SK-N-SH treated with all-trans-retinoic acid at 6 μM for 48 hours (cell line): ENCODE results near the gene PDE4B.

Experiments
- ATAC-seq: fragments of 200-7000 bp; cut with Tn5 transposase; 3 replicates; pipeline ENCODE4 v1.9.1; 2020; ENCODE audit warnings: mild to moderate bottlenecking, moderate library complexity
- BACH2 ChIP-seq: fragments of 250-450 bp; sonication (Bioruptor Pico); IDR thresholded peaks from 2 replicates; pipeline ENCODE4 v1.9.0; 2021; ENCODE audit warnings: mild to moderate bottlenecking, borderline replicate concordance
- CSDC2 ChIP-seq: fragments of 250-450 bp; sonication (Bioruptor Pico); IDR thresholded peaks from 2 replicates; pipeline ENCODE4 v1.5.0; 2020; ENCODE audit warnings: mild to moderate bottlenecking, moderate library complexity
- ESRRG ChIP-seq: fragments of 250-450 bp; sonication (Bioruptor Pico); IDR thresholded peaks from 2 replicates; pipeline ENCODE4 v1.6.1; 2021; ENCODE audit warnings: mild to moderate bottlenecking
- GLIS3 ChIP-seq: fragments of 250-450 bp; sonication (Bioruptor Pico); IDR thresholded peaks from 2 replicates; pipeline ENCODE4 v1.5.0; 2020; ENCODE audit warnings: mild to moderate bottlenecking, moderate library complexity
- ISL1 ChIP-seq: fragments of 250-450 bp; sonication (Bioruptor Pico); IDR thresholded peaks from 2 replicates; pipeline ENCODE4 v2.1.2; 2022; ENCODE audit warnings: mild to moderate bottlenecking, moderate library complexity
- OSR1 ChIP-seq: fragments of 250-450 bp; sonication (Bioruptor Pico); IDR thresholded peaks from 2 replicates; pipeline ENCODE4 v1.8.0; 2022; ENCODE audit warnings: moderate library complexity, mild to moderate bottlenecking, inconsistent platforms
- PPARA ChIP-seq: fragments of 250-450 bp; sonication (Bioruptor Pico); IDR thresholded peaks from 2 replicates; pipeline ENCODE4 v1.5.0; 2020; ENCODE audit warnings: mild to moderate bottlenecking, borderline replicate concordance
- RARB ChIP-seq: fragments of 250-450 bp; sonication (Bioruptor Pico); IDR thresholded peaks from 2 replicates; pipeline ENCODE4 v1.8.0; 2021; ENCODE audit warnings: mild to moderate bottlenecking, moderate library complexity
- SNAI2 ChIP-seq: fragments of 250-450 bp; sonication (Bioruptor Pico); IDR thresholded peaks from 2 replicates; pipeline ENCODE4 v1.5.0; 2020; ENCODE audit warnings: mild to moderate bottlenecking, moderate library complexity
- TCF4 ChIP-seq: fragments of 250-450 bp; sonication (Bioruptor Pico); IDR thresholded peaks from 2 replicates; pipeline ENCODE4 v1.8.0; 2021; ENCODE audit warnings: mild to moderate bottlenecking, moderate library complexity, borderline replicate concordance
- TOX ChIP-seq: fragments of 250-450 bp; sonication (Bioruptor Pico); IDR thresholded peaks from 2 replicates; pipeline ENCODE4 v1.8.0; 2021; ENCODE audit warnings: mild to moderate bottlenecking, moderate library complexity, borderline replicate concordance
- ZC3H10 ChIP-seq: fragments of 250-450 bp; sonication (Bioruptor Pico); IDR thresholded peaks from 2 replicates; pipeline ENCODE4 v1.5.1; 2021; ENCODE audit warnings: mild to moderate bottlenecking, moderate library complexity
- ZFP3 ChIP-seq: fragments of 250-450 bp; sonication (Bioruptor Pico); IDR thresholded peaks from 2 replicates; pipeline ENCODE4 v1.5.0; 2020; ENCODE audit warnings: mild to moderate bottlenecking, moderate library complexity
- ZFP30 ChIP-seq: fragments of 450-650 bp; formaldehyde crosslinking; IDR thresholded peaks from 2 replicates; pipeline ENCODE4 v1.5.0; 2022; ENCODE audit warnings: mild to moderate bottlenecking, moderate library complexity
- ZNF70 ChIP-seq: fragments of 450-650 bp; formaldehyde crosslinking; IDR thresholded peaks from 2 replicates; pipeline ENCODE4 v1.5.0; 2020; ENCODE audit warnings: mild to moderate bottlenecking, moderate library complexity
- ZNF8 ChIP-seq: fragments of 450-650 bp; formaldehyde crosslinking; IDR thresholded peaks from 2 replicates; pipeline ENCODE4 v1.5.0; 2020; ENCODE audit warnings: mild to moderate bottlenecking, moderate library complexity
- TF ChIP-seq, protein P1 (sequence below): fragments of 250-450 bp; sonication (Bioruptor Pico); IDR thresholded peaks from 2 replicates; pipeline ENCODE4 v1.8.0; 2021; ENCODE audit warnings: low read depth, mild to moderate bottlenecking, moderate library complexity, borderline replicate concordance
- TF ChIP-seq, protein P2 (sequence below): fragments of 250-450 bp; sonication (Bioruptor Pico); IDR thresholded peaks from 2 replicates; pipeline ENCODE4 v1.5.1; 2020; ENCODE audit warnings: low read depth, mild to moderate bottlenecking, moderate library complexity
- TF ChIP-seq, protein P3 (sequence below): fragments of 250-450 bp; sonication (Bioruptor Pico); IDR thresholded peaks from 2 replicates; pipeline ENCODE4 v1.5.1; 2021; ENCODE audit warnings: mild to moderate bottlenecking, moderate library complexity
- TF ChIP-seq, protein P4 (sequence below): fragments of 250-450 bp; sonication (Bioruptor Pico); IDR thresholded peaks from 2 replicates; pipeline ENCODE4 v1.5.0; 2020; ENCODE audit warnings: mild to moderate bottlenecking, moderate library complexity

The PDE4B gene

DNA sequence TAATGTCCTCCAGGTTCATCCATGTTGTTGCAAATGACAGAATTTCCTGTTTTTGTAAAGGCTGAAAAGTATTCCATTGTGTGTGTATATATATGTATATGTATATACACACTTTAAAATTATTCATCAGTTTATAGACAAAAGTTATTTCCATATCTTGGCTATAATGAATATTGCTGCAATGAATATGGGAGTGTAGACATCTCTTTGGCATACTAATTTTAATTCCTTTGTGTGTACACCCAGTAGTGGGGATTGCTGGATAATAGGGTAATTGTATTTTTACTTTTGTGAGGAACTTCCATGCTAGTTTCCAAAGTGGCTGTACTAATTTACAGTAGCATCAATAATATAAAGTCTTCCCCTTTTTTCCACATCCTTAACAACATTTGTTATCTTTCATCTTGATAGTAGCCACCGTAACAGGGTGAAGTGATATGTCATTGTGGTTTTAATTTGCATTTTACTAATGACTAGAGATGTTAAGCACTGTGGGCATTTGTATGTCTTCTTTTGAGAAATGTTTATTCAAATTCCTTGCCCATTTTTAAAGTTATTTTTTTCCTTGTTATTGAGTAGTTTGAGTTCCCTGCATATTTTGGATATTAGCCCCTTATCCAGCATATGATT, 243.0 kb downstream of the PDE4B start:
- TF ChIP-seq ZNF8 (CRISPR knock-in tag) (no peak), PPARA (no peak), ISL1 (CRISPR knock-in tag) (no peak), TOX (no peak), ZFP30 (no peak), GLIS3 (no peak), ZNF70 (no peak), RARB (CRISPR knock-in tag) (no peak), ESRRG (CRISPR knock-in tag) (no peak)
- TF ChIP-seq, protein P1, sequence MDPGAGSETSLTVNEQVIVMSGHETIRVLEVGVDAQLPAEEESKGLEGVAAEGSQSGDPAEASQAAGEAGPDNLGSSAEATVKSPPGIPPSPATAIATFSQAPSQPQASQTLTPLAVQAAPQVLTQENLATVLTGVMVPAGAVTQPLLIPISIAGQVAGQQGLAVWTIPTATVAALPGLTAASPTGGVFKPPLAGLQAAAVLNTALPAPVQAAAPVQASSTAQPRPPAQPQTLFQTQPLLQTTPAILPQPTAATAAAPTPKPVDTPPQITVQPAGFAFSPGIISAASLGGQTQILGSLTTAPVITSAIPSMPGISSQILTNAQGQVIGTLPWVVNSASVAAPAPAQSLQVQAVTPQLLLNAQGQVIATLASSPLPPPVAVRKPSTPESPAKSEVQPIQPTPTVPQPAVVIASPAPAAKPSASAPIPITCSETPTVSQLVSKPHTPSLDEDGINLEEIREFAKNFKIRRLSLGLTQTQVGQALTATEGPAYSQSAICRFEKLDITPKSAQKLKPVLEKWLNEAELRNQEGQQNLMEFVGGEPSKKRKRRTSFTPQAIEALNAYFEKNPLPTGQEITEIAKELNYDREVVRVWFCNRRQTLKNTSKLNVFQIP (CRISPR knock-in tag), result no peak
- TF ChIP-seq, protein P2, sequence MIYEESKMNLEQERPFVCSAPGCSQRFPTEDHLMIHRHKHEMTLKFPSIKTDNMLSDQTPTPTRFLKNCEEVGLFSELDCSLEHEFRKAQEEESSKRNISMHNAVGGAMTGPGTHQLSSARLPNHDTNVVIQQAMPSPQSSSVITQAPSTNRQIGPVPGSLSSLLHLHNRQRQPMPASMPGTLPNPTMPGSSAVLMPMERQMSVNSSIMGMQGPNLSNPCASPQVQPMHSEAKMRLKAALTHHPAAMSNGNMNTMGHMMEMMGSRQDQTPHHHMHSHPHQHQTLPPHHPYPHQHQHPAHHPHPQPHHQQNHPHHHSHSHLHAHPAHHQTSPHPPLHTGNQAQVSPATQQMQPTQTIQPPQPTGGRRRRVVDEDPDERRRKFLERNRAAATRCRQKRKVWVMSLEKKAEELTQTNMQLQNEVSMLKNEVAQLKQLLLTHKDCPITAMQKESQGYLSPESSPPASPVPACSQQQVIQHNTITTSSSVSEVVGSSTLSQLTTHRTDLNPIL (CRISPR knock-in tag), result no peak
- TF ChIP-seq, protein P3, sequence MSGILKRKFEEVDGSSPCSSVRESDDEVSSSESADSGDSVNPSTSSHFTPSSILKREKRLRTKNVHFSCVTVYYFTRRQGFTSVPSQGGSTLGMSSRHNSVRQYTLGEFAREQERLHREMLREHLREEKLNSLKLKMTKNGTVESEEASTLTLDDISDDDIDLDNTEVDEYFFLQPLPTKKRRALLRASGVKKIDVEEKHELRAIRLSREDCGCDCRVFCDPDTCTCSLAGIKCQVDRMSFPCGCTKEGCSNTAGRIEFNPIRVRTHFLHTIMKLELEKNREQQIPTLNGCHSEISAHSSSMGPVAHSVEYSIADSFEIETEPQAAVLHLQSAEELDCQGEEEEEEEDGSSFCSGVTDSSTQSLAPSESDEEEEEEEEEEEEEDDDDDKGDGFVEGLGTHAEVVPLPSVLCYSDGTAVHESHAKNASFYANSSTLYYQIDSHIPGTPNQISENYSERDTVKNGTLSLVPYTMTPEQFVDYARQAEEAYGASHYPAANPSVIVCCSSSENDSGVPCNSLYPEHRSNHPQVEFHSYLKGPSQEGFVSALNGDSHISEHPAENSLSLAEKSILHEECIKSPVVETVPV, result no peak
- TF ChIP-seq, all 23 proteins: peak for 0
- no peak for ATAC-seq

DNA sequence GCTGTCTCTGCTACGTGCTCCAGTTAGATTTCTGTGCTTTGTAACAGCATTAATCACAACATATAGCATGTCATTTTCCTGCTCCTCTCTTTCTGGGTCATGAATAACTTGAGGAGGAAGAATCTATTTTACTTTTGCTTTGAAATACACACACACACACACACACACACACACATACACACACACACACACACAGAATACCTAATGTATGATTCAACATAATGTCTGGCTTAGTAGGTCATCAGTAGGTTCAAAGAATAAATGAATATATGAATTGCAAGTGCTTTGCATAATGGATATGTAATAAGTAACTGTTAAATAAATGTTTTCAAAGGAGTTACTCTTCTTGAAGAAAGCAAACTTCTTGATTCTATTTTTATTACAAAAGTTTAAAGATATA, 249.0 kb downstream of the PDE4B start:
- ATAC-seq, result no peak
- TF ChIP-seq, protein P4, sequence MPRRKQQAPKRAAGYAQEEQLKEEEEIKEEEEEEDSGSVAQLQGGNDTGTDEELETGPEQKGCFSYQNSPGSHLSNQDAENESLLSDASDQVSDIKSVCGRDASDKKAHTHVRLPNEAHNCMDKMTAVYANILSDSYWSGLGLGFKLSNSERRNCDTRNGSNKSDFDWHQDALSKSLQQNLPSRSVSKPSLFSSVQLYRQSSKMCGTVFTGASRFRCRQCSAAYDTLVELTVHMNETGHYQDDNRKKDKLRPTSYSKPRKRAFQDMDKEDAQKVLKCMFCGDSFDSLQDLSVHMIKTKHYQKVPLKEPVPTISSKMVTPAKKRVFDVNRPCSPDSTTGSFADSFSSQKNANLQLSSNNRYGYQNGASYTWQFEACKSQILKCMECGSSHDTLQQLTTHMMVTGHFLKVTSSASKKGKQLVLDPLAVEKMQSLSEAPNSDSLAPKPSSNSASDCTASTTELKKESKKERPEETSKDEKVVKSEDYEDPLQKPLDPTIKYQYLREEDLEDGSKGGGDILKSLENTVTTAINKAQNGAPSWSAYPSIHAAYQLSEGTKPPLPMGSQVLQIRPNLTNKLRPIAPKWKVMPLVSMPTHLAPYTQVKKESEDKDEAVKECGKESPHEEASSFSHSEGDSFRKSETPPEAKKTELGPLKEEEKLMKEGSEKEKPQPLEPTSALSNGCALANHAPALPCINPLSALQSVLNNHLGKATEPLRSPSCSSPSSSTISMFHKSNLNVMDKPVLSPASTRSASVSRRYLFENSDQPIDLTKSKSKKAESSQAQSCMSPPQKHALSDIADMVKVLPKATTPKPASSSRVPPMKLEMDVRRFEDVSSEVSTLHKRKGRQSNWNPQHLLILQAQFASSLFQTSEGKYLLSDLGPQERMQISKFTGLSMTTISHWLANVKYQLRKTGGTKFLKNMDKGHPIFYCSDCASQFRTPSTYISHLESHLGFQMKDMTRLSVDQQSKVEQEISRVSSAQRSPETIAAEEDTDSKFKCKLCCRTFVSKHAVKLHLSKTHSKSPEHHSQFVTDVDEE, result no peak
- no peak for TF ChIP-seq RARB (CRISPR knock-in tag)
- no peak for TF ChIP-seq TOX
- TF ChIP-seq ZFP30, result no peak
- no peak for TF ChIP-seq PPARA
- TF ChIP-seq TCF4, result no peak
- TF ChIP-seq, protein P3, result no peak
- no peak for TF ChIP-seq ZNF8 (CRISPR knock-in tag)
- TF ChIP-seq ISL1 (CRISPR knock-in tag), result no peak
- no peak for TF ChIP-seq OSR1
- no peak for TF ChIP-seq ZNF70
- no peak for TF ChIP-seq CSDC2 (CRISPR knock-in tag)
- TF ChIP-seq, protein P1 (CRISPR knock-in tag), result no peak
- TF ChIP-seq ZC3H10 (CRISPR knock-in tag), result no peak
- TF ChIP-seq BACH2 (CRISPR knock-in tag), result no peak

DNA sequence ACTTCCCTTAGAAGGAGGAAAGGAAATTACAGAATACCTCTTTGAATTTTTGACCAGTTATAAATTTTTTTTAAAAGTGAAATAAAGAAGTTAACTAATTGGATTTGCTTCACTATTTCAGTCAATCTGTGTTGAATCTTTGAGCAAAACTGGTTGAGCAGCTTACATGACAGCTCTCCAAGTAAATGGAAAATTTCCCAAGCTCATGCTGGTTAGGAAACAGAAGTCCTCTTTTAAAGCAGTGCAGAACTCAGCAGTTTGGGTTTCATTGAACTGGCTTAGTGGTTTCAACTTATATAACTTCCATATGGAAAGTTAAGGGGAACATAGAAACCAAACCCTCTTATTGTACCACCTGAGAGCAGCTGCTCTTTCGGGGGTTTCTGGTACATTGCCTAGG, 250.5 kb downstream of the PDE4B start:
- no peak for ATAC-seq

More for the DNA sequence above, 250.5 kb downstream of the PDE4B start:
- no peak for TF ChIP-seq ZFP3 (CRISPR knock-in tag)
- TF ChIP-seq, protein P4, result no peak
- no peak for TF ChIP-seq SNAI2 (CRISPR knock-in tag)
- TF ChIP-seq CSDC2 (CRISPR knock-in tag), result no peak
- no peak for TF ChIP-seq GLIS3
- TF ChIP-seq ZNF70, result no peak
- no peak for TF ChIP-seq TOX
- TF ChIP-seq RARB (CRISPR knock-in tag), result no peak
